Activated CD8-positive, alpha-beta memory T cell treated with anti-CD3 and anti-CD28 coated beads, Interleukin-2, amount 50 U/mL, for 1 hour (primary cell): Measurements from ENCODE around the gene SLC25A28.
A peak's percentile ranks its signal among the peaks of the same experiment; 100 is the strongest.
"Not testable (repeated sequence)": the region's sequence is repeated elsewhere in the genome, so short reads cannot be mapped to it uniquely, and the experiment has no call there.

Experiments used
- DNase-seq: peaks from one replicate; pipeline ENCODE4 v3.0.0-alpha.2; 2020; ENCODE audit errors: extremely low read depth

Gene SLC25A28

GRCh38 chr10:99628923-99629624 lies 8.8 kb upstream of the SLC25A28 start:
- no peak for DNase-seq

DNA sequence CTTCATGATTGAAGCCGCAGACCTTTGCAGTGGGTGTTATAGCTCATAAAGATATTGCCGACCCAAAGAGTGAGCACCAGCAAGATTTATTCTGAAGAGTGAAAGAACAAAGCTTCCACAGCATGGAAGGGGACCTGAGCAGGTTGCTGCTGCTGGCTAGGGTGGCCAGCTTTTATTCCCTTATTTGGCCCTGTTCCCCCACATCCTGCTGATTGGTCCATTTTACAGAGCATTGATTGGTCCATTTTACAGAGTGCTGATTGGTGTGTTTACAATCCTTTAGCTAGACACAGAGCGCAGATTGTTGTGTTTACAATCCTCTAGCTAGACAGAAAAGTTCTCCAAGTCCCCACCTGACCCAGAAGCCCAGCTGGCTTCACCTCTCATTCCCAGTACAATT lies 4.9 kb upstream of the SLC25A28 start:
- not testable (repeated sequence) for DNase-seq

DNA sequence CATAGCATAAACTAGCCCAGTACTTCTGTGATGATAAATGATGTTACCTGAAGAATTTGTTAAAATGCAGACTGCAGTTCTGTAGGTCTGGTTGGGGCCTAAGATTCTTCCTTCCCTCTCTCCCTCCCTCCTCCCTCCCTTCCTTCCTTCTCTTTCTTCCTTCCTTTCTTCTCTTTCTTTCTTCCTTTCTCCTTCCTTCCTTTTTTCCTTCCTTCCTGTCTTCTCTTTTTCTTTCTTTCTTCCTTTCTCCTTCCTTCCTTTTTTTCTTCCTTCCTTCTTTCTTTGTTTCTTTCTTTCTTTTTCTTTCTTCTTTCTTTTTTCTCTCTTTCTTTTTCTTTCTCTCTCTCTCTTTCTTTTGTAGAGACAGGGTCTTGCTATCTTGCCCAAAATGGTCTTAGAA lies 3.7 kb upstream of the SLC25A28 start:
- DNase-seq: no peak

- no peak for DNase-seq
Observed at GRCh38 chr10:99621454-99622251, 1.4 kb upstream of the SLC25A28 start.

DNA sequence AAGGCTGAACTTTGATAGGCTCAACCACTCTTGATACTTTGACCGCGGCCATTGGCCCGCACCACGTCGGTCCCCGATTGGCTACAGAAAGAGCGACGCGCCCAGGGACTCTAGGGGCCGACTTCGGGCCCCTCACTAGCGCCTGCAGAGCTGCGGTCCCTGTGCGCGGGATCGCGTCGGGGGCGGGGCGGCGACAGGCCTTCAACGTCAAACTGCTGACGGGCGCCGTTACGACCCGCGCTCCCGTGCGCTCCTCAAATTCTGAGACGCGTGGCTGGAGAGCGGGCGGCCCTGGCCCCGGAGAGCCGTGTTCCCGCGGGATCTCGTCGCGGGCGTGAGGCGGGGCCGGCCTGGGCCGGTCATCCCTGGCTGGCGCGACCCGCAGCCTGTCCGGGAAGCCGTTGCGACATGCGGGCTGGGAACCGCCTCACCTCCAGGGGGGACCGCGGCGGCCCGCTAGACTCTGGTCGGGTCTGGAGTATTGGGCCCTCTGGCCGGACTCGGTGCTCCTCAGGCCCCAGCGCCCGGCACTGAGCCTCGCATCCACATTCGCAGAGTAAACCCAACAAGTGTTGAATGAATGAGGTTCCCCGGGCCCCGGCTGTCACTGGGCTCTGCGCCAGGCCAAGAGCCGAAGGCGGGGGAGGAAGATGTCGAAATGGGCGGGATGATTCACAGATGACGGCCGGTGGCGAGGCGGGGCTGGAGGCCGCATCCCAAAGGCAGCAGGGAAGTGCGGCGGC lies 643 bp upstream of the SLC25A28 start:
- peak; percentile 55 for DNase-seq

DNA sequence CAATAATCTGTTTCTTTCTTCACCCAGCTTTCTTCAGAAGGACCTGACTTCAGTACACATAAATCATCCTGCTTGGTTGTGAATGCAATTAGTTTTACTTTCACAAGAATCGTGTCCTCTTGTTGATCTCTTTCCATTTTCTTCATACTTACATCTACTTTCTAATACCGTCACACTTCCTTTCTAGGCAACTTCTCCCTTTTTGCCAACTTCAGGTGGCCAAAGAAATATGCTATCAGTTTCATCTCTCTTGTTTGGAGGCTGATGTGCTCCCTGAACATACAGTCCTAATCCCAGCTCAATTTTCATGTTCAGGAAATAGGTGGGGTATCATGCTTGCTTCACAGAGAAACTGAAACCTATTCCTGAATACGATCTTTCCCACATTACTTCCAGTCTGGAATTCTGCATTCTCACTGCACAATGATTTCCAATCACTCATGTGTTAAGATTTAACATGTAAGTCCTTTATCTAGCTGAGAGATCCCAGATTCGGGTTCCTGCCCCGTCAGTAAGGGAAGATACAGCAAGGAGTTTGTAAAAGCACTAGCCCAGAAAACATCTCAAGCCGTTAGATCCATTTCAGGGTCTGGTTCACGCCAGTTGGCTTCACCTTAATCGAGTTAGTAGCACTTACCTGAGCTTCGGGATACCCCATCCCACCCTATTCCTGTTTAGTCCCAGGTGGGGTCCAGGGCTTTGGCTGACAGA lies 994 bp downstream of the SLC25A28 start:
- DNase-seq: no peak

- DNase-seq: no peak
Observed at GRCh38 chr10:99617696-99618095, 2.5 kb downstream of the SLC25A28 start.

GRCh38 chr10:99615426-99615825 lies 4.8 kb downstream of the SLC25A28 start:
- no peak for DNase-seq

- no peak for DNase-seq
Observed at GRCh38 chr10:99612167-99612831, 7.9 kb downstream of the SLC25A28 start.

GRCh38 chr10:99611326-99611725 lies 8.9 kb downstream of the SLC25A28 start:
- no peak for DNase-seq

DNA sequence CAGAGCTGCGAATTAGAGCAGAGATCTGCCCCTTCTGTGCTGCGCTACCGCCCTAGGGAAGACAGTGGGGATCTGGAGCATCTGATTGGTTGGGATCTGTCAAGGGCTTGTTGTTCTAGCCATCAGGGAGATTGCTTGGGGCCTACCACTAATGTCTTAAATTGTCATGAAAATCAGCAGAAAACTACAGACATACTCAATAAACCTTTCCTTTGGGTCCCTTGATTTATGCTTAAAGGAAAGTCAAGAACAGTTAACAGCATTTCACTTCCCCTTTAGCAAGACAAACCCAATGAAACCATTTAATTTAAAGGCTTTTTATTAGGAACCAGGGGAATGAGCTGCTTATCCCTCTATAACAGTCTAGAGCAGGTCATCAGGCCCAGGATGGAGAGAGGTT lies 10.0 kb downstream of the SLC25A28 start:
- no peak for DNase-seq

DNA sequence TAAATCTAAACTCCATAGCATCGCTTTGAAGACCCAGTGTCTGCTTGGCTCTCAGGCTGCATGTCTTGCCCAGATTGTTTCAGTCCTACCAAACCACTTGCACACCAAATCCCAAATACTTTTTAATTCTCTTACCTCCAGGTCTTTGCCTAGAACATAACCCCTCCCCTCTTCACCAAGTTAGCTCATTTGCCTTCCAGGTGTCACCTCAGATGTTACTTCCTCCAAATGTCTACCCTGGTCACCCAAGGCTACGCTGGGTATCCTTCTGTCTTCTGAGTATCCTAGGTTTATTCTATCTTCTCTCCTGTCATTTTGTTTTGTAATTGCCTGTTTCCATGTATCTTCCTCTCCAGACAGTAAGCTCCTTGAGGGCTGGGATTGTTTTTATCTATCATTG lies 11.1 kb downstream of the SLC25A28 start:
- no peak for DNase-seq

- no peak for DNase-seq
Observed at GRCh38 chr10:99605351-99605750, 14.9 kb downstream of the SLC25A28 start.

DNA sequence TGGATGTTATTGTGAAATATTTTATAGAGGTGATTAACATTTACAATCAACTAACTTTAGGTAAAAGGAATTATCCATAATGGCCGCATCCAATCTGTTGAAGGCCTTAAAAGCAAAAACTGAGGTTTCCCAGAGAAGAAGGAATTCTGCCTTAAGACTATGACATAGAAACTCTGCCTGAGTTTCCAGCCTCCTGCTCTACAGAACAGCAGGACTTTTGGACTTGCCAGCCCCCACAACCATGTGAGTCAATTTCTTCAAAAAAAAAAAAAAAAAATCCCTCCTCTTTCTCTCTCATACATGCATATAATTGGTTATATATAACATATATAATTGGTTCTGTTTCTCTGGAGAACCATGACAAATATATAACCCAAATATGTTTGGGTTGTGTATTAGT lies 15.4 kb downstream of the SLC25A28 start:
- DNase-seq: no peak

DNA sequence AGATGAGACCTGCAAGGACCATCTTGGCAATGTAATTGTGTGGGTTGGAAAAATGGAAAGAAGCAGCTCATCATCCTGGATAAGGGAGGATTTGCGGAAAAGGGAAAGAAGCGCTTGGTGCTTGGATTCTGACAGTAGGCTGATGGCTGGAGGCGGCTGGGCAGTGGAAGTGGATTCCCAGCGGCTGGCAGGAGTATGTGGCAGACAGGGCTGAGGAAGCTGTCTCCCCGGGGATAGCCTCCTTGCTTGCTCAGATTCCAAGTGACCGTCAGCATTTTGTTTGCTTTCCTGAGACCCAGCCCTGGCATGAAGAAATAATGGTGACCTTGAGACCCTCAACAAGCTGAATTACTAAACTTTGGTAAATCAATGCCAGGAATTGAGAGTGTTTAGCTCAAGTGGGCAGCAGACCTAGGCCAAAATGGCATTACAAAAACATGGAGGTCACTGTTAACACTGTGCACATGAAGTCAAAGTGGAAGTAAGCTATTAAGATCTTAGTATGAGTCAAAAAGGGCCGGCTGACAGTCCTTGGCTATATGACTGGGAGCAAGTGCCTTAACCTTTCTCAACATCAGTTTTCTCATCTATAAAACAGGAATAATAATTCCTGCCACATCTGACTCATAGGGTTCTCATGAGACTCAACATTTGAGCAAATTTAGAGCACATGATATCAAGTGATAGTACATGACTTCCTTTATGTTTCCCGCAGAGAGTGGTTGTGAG lies 21.3 kb downstream of the SLC25A28 start:
- DNase-seq: no peak

DNA sequence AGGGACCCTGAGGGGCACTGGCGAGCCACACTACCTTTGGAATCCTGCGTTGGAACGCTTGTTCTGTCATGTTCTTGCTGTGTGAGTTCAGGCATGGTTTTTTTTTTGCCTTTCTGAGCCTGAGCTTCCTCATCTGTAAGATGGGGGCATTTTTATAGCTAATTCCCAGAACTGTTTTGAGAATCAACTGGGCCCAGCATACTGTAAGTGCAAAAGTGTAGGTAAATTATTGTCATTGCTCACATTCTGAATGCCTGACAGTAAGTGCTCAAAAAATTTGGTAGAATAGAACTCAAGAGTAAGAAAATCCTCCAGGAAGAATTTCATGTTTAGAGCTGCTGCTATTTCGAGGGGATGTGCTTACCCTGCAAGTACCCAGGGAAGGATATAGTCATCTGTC lies 22.2 kb downstream of the SLC25A28 start:
- no peak for DNase-seq

- DNase-seq: not testable (repeated sequence)
Observed at GRCh38 chr10:99596708-99597107, 23.5 kb downstream of the SLC25A28 start.

- no peak for DNase-seq
Observed at GRCh38 chr10:99595770-99596465, 24.3 kb downstream of the SLC25A28 start.

GRCh38 chr10:99595236-99595635 lies 25.0 kb downstream of the SLC25A28 start:
- DNase-seq: no peak

- no peak for DNase-seq
Observed at GRCh38 chr10:99593312-99593711, 26.9 kb downstream of the SLC25A28 start.
